Neuronal stem cell (in vitro differentiated cells): ENCODE data around the gene ACY1. TPM values are rescaled to one million over a fixed set of nuclear protein-coding genes. Genes with fewer than 3 reads are reported as not detected.
A peak's percentile ranks its signal among the peaks of the same experiment; 100 is the strongest.

Experiments
- DNase-seq: peaks from one replicate; pipeline ENCODE4 v3.0.0-alpha.2; 2013; ENCODE audit warnings: low spot score
- H2AFZ ChIP-seq: one replicate; pipeline ENCODE4 v1.6.1; 2013; ENCODE audit warnings: mild to moderate bottlenecking, low read length, inconsistent platforms
- H2AK5ac ChIP-seq: 2 replicates; pipeline ENCODE4 v1.6.1; 2013; ENCODE audit warnings: low read depth, mild to moderate bottlenecking, inconsistent platforms, low read length, moderate library complexity, mixed read lengths
- H2BK120ac ChIP-seq: 2 replicates; pipeline ENCODE4 v1.6.1; 2013; ENCODE audit warnings: low read depth, mild to moderate bottlenecking, inconsistent platforms, low read length, moderate library complexity, mixed read lengths
- H2BK12ac ChIP-seq: one replicate; pipeline ENCODE4 v1.6.1; 2013; ENCODE audit warnings: low read length, inconsistent platforms
- H2BK15ac ChIP-seq: 2 replicates; pipeline ENCODE4 v1.6.1; 2013; ENCODE audit warnings: mild to moderate bottlenecking, low read length, inconsistent platforms, mixed read lengths
- H2BK5ac ChIP-seq: one replicate; pipeline ENCODE4 v1.6.1; 2013; ENCODE audit warnings: inconsistent platforms, mild to moderate bottlenecking, low read length, moderate library complexity
- H3K14ac ChIP-seq: one replicate; pipeline ENCODE4 v1.6.1; 2013; ENCODE audit warnings: low read length, inconsistent platforms
- H3K18ac ChIP-seq: 2 replicates; pipeline ENCODE4 v1.6.1; 2013; ENCODE audit warnings: low read length, inconsistent platforms
- H3K23ac ChIP-seq: 2 replicates; pipeline ENCODE4 v1.6.1; 2013; ENCODE audit warnings: low read depth, mild to moderate bottlenecking, mixed read lengths, low read length, inconsistent platforms; ENCODE audit not compliant: poor library complexity
- H3K27ac ChIP-seq: replicated peaks from 3 replicates; pipeline ENCODE4 v1.5.1; 2013; ENCODE audit warnings: low read length, inconsistent platforms
- H3K27me3 ChIP-seq, 3 experiments: 2 replicates each; pipeline ENCODE4 v1.6.1; 2013; ENCODE audit warnings: low read length in 3 of 3, mild to moderate bottlenecking in 2 of 3, inconsistent platforms in 1 of 3, low read depth in 1 of 3, mixed read lengths in 1 of 3, moderate library complexity in 1 of 3; ENCODE audit not compliant: control insufficient read depth in 3 of 3, insufficient read depth in 3 of 3
- H3K36me3 ChIP-seq, 2 donors: replicated peaks in 1 of 2; 2 replicates each; pipeline ENCODE4 v1.6.1; 2013; ENCODE audit warnings: low read length in 2 of 2; ENCODE audit not compliant: control insufficient read depth in 2 of 2, insufficient read depth in 2 of 2
- H3K4ac ChIP-seq: 2 replicates; pipeline ENCODE4 v1.6.1; 2013; ENCODE audit warnings: inconsistent platforms, mild to moderate bottlenecking, low read length, moderate library complexity
- H3K4me1 ChIP-seq, 2 donors: 1 replicate in 1 of 2; 2 replicates in 1 of 2; pipeline ENCODE4 v1.6.1; 2013; ENCODE audit warnings: low read length in 2 of 2, low read depth in 1 of 2; ENCODE audit not compliant: control insufficient read depth in 2 of 2, insufficient read depth in 1 of 2
- H3K4me2 ChIP-seq: one replicate; pipeline ENCODE4 v1.6.1; 2013; ENCODE audit warnings: mild to moderate bottlenecking, low read length, inconsistent platforms; ENCODE audit not compliant: insufficient read depth, poor library complexity, severe bottlenecking
- H3K4me3 ChIP-seq, 2 donors: 2 replicates each; pipeline ENCODE4 v1.5.1; 2013; ENCODE audit warnings: low read length in 2 of 2, mild to moderate bottlenecking in 2 of 2, inconsistent platforms in 1 of 2, moderate library complexity in 1 of 2
- H3K79me1 ChIP-seq: one replicate; pipeline ENCODE4 v1.6.1; 2013; ENCODE audit warnings: low read depth, mild to moderate bottlenecking, inconsistent platforms, low read length, moderate library complexity
- H3K9ac ChIP-seq: one replicate; pipeline ENCODE4 v1.6.1; 2013; ENCODE audit warnings: mild to moderate bottlenecking, low read depth, low read length, inconsistent platforms; ENCODE audit not compliant: poor library complexity
- H3K9me3 ChIP-seq, 2 donors: replicated peaks in 1 of 2; 2 replicates each; pipeline versions ENCODE3 to v1.6.1; 2013; ENCODE audit warnings: low read length in 2 of 2, mild to moderate bottlenecking in 2 of 2, inconsistent platforms in 1 of 2, low read depth in 1 of 2, mixed read lengths in 1 of 2, moderate library complexity in 1 of 2; ENCODE audit not compliant: control insufficient read depth in 2 of 2, insufficient read depth in 1 of 2
- H4K8ac ChIP-seq: one replicate; pipeline ENCODE4 v1.6.1; 2013; ENCODE audit warnings: low read depth, mild to moderate bottlenecking, inconsistent platforms, low read length, moderate library complexity
- H4K91ac ChIP-seq: one replicate; pipeline ENCODE4 v1.6.1; 2013; ENCODE audit warnings: low read length, low read depth, mild to moderate bottlenecking, inconsistent platforms; ENCODE audit not compliant: poor library complexity
- WGBS, 2 donors: extraction: QIAGEN DNeasy Blood & Tissue Kit; methylation state at CpG; one replicate each; pipeline ENCODE4 v1.1.7; 2013; ENCODE audit warnings: missing lambda C conversion rate in 2 of 2, mixed read lengths in 1 of 2; ENCODE audit not compliant: insufficient read length in 2 of 2, insufficient replicate concordance in 1 of 2; ENCODE audit errors: extremely low coverage in 2 of 2; 5-methylcytosine and 5-hydroxymethylcytosine counted together
- polyA plus RNA-seq, 2 experiments: library from polyadenylated mRNA; stranded (reverse); fragments of 200-250 nt; gene quantifications; one replicate each; pipeline ENCODE4 v1.2.3, GENCODE V29; 2013

Gene ACY1
- 7.8 TPM for polyA plus RNA-seq (2013, experiment 1 of 2)
- polyA plus RNA-seq (2013, experiment 2 of 2) = 7.4 TPM

- Histone ChIP-seq H3K14ac (peak within 1 kb of the TSS; percentile 49), H3K9me3 (no peaks in the 10 kb centered on the region), H3K4ac (peak within 1 kb of the TSS; percentile 84), H3K4me3 (peak within 1 kb of the TSS; percentile 51 to 54), H3K4me2 (peak within 1 kb of the TSS; percentile 87), H3K79me1 (peaks cover 3% of the 10 kb centered on the region), H2BK12ac (peak within 1 kb of the TSS; percentile 8), H2BK5ac (peak within 1 kb of the TSS; percentile 55), H2BK120ac (peak within 1 kb of the TSS; percentile 21), H3K27me3 (no peaks in the 10 kb centered on the region), H2AFZ (peak within 1 kb of the TSS; percentile 96), H3K9ac (peak within 1 kb of the TSS; percentile 94), H3K27ac (peak within 1 kb of the TSS; percentile 90), H3K4me1 (peaks cover 11 to 13% of the 10 kb centered on the region in 2 donors), H3K18ac (peak within 1 kb of the TSS; percentile 89), H3K23ac (peak within 1 kb of the TSS; percentile 97), H2BK15ac (peak within 1 kb of the TSS; percentile 91), H4K91ac (peak within 1 kb of the TSS; percentile 69), H2AK5ac (peak within 1 kb of the TSS; percentile 99), H3K36me3 (peaks cover 3 to 9% of the 10 kb centered on the region in 2 donors), H4K8ac (no peak within 1 kb of the TSS)
- DNase-seq = peak; percentile 87
- WGBS, 2 donors = no CpG with 5 or more reads among the region's 68 CpGs
Measured at GRCh38 chr3:51982838-51983577, at the start of gene ACY1. Gene ACY1 (plus strand): TSS chr3:51983535. CDS start chr3:51984065, 530 bp downstream.

- H2AFZ ChIP-seq = no peak overlapping the region
- peaks cover 49 to 77% of the 10 kb centered on the region in 2 donors for H3K36me3 ChIP-seq
- no CpG with 5 or more reads among the region's 11 CpGs for WGBS, 2 donors
Measured at GRCh38 chr3:51934139-51934850, 49.0 kb upstream of the ACY1 start.

GRCh38 chr3:51934991-51935885, 48.1 kb upstream of the ACY1 start:
- DNase-seq = no peak
- H2BK15ac ChIP-seq = no peak overlapping the region

More at GRCh38 chr3:51934139-51934850, 49.0 kb upstream of the ACY1 start:
- Histone ChIP-seq H3K23ac (no peak overlapping the region), H3K4me2 (no peak overlapping the region), H3K27me3 (no peaks in the 10 kb centered on the region), H3K18ac (no peak overlapping the region), H3K4me1 (no peaks in the 10 kb centered on the region), H3K27ac (no peak overlapping the region), H2BK5ac (no peak overlapping the region), H3K79me1 (peaks cover 3% of the 10 kb centered on the region), H3K14ac (no peak overlapping the region), H3K4ac (no peak overlapping the region), H4K91ac (no peak overlapping the region), H3K9ac (no peak overlapping the region), H4K8ac (no peak overlapping the region), H2AK5ac (no peak overlapping the region), H2BK12ac (no peak overlapping the region), H3K9me3 (no peaks in the 10 kb centered on the region), H2BK15ac (no peak overlapping the region), H2BK120ac (no peak overlapping the region), H3K4me3 (no peak overlapping the region)
- no peak for DNase-seq

More at GRCh38 chr3:51934991-51935885, 48.1 kb upstream of the ACY1 start:
- Histone ChIP-seq H3K27me3 (no peaks in the 10 kb centered on the region), H3K4me1 (no peaks in the 10 kb centered on the region), H3K27ac (no peak overlapping the region), H3K4me3 (no peak overlapping the region), H3K36me3 (peaks cover 48 to 78% of the 10 kb centered on the region in 2 donors), H2BK12ac (no peak overlapping the region), H3K79me1 (peaks cover 3% of the 10 kb centered on the region), H4K91ac (no peak overlapping the region), H3K18ac (no peak overlapping the region), H2AK5ac (no peak overlapping the region), H3K9ac (peak overlapping the region; percentile 7), H3K14ac (no peak overlapping the region), H2BK120ac (no peak overlapping the region), H3K9me3 (no peaks in the 10 kb centered on the region), H3K4ac (no peak overlapping the region), H3K23ac (no peak overlapping the region), H2BK5ac (no peak overlapping the region), H2AFZ (no peak overlapping the region), H3K4me2 (no peak overlapping the region), H4K8ac (no peak overlapping the region)
- WGBS, 2 donors = no CpG with 5 or more reads among the region's 28 CpGs
